ENCODE data around the gene OR10G2.

OR10G2 gene, protein sequence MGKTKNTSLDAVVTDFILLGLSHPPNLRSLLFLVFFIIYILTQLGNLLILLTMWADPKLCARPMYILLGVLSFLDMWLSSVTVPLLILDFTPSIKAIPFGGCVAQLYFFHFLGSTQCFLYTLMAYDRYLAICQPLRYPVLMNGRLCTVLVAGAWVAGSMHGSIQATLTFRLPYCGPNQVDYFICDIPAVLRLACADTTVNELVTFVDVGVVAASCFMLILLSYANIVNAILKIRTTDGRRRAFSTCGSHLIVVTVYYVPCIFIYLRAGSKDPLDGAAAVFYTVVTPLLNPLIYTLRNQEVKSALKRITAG

DNA sequence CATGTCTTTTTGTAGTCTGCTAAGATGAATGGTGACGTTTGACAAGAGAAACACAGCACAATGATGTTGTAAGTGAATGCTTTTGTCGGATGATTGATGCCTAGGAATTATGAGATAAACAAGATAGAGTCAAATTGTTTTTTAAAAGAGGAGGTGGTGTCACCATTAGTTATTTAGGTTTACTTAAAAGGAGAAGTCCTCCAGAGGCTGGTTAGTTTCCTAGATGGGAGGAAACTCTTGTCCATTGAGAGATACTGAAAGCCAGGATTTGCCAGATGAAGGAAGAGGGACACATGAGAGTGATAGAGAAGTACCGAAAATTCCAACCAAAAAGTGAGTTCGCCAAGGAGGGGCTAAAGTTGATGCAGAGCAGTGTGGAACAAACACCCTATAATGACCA lies at the start of gene OR10G2:
Gene OR10G2, minus strand, starts transcription at position 101 of the 400 bp plus-strand sequence. Its CDS starts 98 bp downstream, at position 3.
- no peak for TF ChIP-seq GATA2 (IDR thresholded peaks at IDR 0.05; ENCODE audit: low read depth, low read length)

DNA sequence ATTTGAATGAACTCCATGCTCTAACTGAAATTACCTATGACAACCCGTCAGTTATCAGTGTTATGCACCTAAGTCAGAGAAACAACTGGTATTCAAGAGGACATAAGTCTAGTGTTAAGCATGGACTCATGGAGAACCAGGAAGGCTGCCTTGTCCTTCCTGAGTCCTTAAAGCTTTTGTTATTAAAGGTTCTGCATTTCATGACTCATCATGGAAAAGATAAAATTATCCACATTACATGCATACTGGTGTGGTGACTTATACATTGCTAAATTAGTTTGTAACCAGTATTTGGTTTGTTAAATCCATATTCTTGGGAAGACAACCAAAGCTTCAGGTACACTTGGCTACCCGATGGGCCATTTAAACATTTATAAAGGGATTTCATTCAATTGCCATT lies 45.3 kb upstream of the OR10G2 start:
- no peak for TF ChIP-seq GATA2 (IDR thresholded peaks at IDR 0.05; ENCODE audit: low read depth, low read length)
- TF ChIP-seq GATA3 (IDR thresholded peaks at IDR 0.05; ENCODE audit: low read depth, low read length): no peak

DNA sequence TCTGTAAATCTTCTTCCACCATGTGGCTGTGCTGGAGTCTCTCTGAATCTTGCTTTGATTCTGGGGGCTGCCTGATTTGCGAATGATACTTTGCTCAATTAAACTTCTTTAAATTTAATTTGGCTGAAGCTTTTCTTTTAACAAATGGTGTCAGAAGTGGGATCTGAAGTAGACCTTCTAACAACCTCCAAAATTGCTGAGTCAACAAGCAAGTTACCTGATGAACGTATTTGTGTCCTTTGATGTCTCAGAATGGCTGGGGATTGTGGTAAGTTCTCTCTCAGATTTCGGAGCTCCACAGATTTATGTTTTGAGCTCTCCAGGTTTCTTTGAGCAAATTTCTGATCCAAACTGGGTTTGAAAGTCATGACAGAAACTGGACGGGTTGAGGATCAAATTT lies 40.8 kb upstream of the OR10G2 start:
- TF ChIP-seq GATA2 (IDR thresholded peaks at IDR 0.05; ENCODE audit: low read depth, low read length) (no peak), GATA3 (IDR thresholded peaks at IDR 0.05; ENCODE audit: low read depth, low read length) (no peak)

DNA sequence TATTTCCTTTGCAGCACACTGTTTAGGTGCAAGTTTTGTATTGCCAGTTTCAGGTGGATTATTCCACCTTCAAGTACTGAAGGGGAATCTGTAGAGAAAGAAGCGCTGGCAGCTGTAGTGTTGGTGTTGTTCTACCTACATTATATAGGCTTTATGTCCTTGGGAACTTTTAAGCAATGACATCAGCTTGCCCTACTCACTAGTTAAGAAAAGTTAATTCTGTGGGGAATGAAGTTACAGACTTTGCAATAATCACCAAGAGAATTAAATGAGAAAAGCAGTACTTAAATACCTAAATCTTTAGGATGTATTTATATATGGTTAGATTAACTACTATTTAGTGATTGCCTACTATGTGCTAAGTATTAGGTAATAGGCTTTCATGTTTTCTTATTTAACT lies 39.0 kb upstream of the OR10G2 start, which contains the start of gene OR4E1:
Gene OR4E1, minus strand, starts transcription at position 101 of the 400 bp plus-strand sequence. CDS start 2,883 bp downstream, outside the sequence.
- TF ChIP-seq GATA2 (IDR thresholded peaks at IDR 0.05; ENCODE audit: low read depth, low read length) (no peak), GATA3 (IDR thresholded peaks at IDR 0.05; ENCODE audit: low read depth, low read length) (no peak)

DNA sequence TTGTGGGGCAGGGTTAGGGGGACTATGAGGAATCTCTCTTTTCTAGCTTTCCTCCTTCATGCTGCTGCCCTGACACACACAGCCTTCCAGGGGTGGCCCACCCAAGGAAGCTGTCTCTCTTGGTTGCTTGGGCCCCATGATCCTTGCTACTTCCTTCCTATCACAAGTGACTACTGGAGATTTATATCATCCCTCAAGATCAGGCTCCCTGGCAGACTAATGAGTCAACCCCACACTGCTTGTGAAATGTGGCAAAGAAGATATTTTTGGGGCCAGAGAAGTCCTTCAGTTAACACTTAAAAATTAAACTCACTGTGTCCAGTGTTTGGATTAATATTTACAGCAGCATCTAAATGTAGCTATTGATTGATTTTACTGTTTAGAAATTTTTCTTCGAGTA lies 37.4 kb upstream of the OR10G2 start:
- no peak for TF ChIP-seq GATA3 (IDR thresholded peaks at IDR 0.05; ENCODE audit: low read depth, low read length)
- no peak for TF ChIP-seq GATA2 (IDR thresholded peaks at IDR 0.05; ENCODE audit: low read depth, low read length)

DNA sequence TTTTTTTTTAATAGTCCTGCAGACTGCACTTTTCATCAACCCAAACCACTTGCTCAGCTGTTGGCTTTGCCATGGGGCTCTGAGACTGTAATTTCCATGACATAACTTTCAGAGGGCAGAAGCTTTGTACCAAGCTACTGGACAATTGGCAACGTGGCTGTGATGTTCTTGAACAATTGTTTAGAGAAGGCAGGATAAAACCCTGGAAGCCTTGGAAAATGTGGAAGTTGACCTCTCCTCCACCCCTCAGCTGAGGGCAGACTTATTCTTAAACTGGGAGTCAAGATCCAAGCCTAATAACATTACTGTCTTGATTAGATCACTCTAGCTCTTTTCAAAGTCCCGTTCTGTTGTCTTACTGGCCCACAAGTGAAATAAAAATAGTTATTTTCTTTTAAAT lies 36.6 kb upstream of the OR10G2 start:
- TF ChIP-seq GATA3 (IDR thresholded peaks at IDR 0.05; ENCODE audit: low read depth, low read length): no peak
- TF ChIP-seq GATA2 (IDR thresholded peaks at IDR 0.05; ENCODE audit: low read depth, low read length): no peak

DNA sequence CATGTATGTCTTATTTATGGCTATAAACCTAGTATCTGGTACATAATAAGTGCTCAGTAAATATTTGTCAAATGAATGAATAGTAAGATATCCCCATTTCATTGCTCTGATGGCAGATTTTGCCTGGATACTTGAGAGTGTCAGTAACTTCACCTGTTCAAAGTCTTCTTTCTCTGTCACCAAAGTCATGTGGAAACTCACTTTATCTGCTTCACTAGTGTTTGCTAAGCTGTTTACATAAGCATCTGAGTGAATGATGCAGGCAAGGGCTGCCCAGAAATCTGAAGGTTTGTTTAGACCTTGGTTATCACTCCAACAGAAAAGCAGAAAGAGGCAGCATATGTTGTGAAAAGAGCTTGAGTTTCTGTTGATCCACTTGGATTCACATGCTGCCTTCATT lies 34.5 kb upstream of the OR10G2 start:
- TF ChIP-seq GATA3 (IDR thresholded peaks at IDR 0.05; ENCODE audit: low read depth, low read length) (no peak), GATA2 (IDR thresholded peaks at IDR 0.05; ENCODE audit: low read depth, low read length) (no peak)

DNA sequence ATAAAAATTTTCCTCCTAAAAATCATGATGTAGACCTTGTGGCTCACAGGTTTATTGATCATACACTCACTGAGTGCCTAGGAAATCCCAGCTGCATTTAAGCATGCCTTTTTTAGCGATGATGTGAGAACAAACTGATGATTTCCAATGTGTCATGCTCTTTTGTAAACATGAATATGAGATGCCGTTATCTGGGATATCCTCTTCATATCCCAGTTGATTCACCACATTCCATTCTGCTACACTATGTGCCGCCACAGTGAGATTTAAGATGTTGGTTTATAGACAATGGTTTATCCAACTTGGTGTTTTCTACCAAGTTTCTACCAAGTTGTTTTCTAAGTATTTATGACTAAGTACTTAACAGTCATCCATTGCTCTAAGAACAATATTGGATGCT lies 33.6 kb upstream of the OR10G2 start:
- TF ChIP-seq GATA2 (IDR thresholded peaks at IDR 0.05; ENCODE audit: low read depth, low read length): no peak
- TF ChIP-seq GATA3 (IDR thresholded peaks at IDR 0.05; ENCODE audit: low read depth, low read length): no peak

DNA sequence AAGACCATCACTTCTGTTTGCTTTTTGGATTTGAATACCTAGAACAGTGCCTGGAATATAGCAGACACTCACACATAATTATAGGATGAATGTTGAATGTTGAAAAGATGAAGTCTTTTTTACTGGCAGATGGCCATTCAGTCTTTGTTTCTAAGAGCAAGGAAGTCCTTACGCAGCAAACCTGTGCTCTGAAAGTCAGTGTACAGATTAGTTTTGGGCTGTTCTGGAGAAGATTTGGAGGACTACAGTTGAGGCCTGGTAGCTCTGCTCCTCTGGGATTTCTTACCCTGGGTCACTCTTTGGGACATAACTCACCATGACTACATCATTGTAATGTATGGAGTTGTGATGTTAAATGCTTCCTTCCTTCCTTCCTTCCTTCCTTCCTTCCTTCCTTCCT lies 22.2 kb upstream of the OR10G2 start:
- no peak for TF ChIP-seq GATA3 (IDR thresholded peaks at IDR 0.05; ENCODE audit: low read depth, low read length)
- no peak for TF ChIP-seq GATA2 (IDR thresholded peaks at IDR 0.05; ENCODE audit: low read depth, low read length)

DNA sequence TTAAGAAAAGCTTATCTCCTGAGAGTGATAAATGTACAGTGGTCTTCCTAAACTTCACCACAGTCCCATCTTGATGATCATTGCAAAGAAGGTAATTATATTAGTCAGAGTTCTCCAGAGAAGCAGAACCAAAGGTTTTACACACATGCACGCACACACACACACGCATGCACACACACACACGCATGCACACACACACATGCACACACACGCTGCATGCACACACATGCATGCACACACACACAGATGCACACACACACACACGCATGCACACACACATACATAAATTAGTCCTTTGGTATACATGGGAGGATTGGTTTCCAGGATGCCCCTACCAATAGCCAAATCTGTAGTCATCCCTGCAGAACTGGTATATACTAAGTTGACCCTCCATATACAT lies 19.5 kb upstream of the OR10G2 start:
- TF ChIP-seq GATA2 (IDR thresholded peaks at IDR 0.05; ENCODE audit: low read depth, low read length): no peak
- TF ChIP-seq GATA3 (IDR thresholded peaks at IDR 0.05; ENCODE audit: low read depth, low read length): no peak

DNA sequence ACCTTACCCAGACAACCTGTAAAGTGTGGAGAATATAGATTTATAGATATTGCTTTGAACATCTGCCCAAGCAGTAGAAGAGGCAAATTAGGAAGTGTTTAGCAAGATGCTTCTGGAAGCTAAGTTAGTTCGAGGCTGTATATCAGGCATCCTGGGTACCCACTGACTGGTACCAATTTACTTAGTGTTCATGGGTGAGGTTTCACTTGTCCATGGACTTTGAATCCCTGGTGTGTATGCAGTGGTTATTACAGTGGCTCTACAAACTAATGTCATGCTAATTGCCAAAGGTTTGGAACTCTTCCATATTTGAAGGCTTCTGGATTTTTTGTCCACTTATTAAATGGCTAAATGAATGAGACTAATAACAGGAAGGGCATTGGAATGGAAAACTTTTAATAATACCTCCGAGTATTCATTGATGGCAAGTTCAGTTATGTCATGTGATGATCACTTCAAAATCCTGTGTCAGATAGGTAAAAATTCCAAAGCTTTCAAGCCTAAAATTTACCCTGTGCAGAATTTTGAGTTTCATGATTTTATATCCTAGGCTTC lies 18.7 kb upstream of the OR10G2 start, which contains the start of gene OR4E2:
Gene OR4E2, plus strand, starts transcription at position 505 of the 555 bp plus-strand sequence. CDS start 11,248 bp downstream, outside the sequence.
- TF ChIP-seq GATA3 (IDR thresholded peaks at IDR 0.05; ENCODE audit: low read depth, low read length) (no peak), GATA2 (IDR thresholded peaks at IDR 0.05; ENCODE audit: low read depth, low read length) (no peak)

DNA sequence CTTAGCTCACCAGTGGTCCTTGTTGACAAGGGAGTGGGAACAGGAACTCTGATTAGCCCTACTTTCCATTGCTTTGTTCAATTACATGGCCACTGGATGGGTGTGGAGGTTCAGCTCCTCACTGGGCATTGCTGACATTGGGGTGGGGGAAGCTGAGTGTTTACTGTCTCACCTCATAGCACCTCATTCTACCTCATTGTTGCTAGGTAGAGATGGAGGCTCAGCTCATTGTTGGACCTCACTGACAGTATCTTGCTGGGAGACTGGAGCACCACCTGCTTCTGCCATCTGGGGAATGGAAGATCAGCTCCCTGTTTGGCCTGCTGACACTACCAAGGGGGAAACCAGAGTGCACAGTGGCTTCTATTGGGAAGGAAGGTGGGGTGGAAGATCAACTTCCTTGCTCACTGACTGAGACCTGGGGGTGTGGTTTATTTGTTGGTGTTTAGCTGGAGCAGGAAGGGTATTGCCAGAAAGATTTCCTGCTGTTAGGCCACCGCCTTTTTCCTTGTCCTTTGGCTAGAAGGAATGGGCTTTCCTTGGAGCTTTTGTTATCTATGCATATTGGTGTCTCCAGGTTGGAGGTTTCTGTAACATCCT lies 17.6 kb upstream of the OR10G2 start:
- TF ChIP-seq GATA2 (IDR thresholded peaks at IDR 0.05; ENCODE audit: low read depth, low read length) (no peak), GATA3 (IDR thresholded peaks at IDR 0.05; ENCODE audit: low read depth, low read length) (no peak)

DNA sequence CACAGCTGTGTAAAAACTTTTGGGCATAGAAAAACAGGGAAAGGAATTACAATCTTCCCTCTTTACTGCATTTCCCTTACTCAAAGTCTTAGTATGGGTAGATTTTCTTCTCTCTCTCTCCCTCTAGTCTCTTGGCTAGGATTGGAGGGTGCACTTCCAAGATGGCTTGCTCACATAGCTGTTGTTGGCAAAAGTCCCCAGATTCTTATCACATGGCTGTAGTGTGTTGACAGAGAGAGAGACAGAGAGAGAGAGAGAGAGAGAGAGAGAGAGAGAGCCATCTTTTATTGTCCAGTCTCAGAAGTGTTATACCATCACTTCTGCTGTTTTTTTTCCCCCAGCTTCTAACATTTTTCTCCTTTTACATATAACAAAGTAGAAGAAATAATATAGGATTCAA lies 12.6 kb upstream of the OR10G2 start:
- TF ChIP-seq GATA3 (IDR thresholded peaks at IDR 0.05; ENCODE audit: low read depth, low read length) (no peak), GATA2 (IDR thresholded peaks at IDR 0.05; ENCODE audit: low read depth, low read length) (no peak)

DNA sequence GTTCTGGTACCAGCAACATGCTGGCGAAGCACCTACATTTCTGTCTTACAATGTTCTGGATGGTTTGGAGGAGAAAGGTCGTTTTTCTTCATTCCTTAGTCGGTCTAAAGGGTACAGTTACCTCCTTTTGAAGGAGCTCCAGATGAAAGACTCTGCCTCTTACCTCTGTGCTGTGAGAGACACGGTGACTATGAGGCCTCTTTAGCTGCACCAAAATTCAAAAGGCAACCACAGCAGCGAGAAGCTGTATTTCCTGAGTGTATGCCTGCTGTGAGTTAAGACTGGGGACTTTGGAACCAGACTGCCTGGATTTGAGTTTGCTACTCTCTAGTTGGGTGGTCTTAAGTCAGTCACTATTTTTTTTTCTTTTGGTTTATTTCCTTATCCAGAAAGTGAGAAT lies 8.7 kb upstream of the OR10G2 start:
- TF ChIP-seq GATA2 (IDR thresholded peaks at IDR 0.05; ENCODE audit: low read depth, low read length) (no peak), GATA3 (IDR thresholded peaks at IDR 0.05; ENCODE audit: low read depth, low read length) (no peak)

DNA sequence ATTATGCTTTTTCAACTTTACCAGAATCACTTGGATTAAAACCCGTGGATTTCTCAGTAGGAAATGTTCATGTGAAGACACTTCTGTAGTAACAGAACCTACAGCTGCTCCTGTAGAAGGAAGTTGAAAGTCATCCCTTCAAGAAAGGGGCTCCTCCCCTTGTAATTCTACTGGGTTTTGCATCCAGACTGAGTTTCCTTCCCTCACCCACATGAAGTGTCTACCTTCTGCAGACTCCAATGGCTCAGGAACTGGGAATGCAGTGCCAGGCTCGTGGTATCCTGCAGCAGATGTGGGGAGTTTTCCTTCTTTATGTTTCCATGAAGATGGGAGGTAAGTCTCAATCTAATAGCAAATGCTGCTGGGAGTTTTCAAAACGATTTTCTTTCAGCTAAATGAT lies 7.9 kb upstream of the OR10G2 start:
- no peak for TF ChIP-seq GATA3 (IDR thresholded peaks at IDR 0.05; ENCODE audit: low read depth, low read length)
- TF ChIP-seq GATA2 (IDR thresholded peaks at IDR 0.05; ENCODE audit: low read depth, low read length): no peak

Measured in SH-SY5Y (cell line).